ENCODE measurements around the gene KLF6.

- TF ChIP-seq CTCF (IDR thresholded peaks at IDR 0.05; ENCODE audit: insufficient read depth, low read length, poor library complexity, severe bottlenecking) = no peak
- no peak for TF ChIP-seq EZH2phosphoT487 (conservative IDR thresholded peaks at IDR 0.05; ENCODE audit: low read length)
Measured at GRCh38 chr10:3776796-3777571, 8.0 kb downstream of the KLF6 start.
